ENCODE results near the gene ADGRG4. TPM values are rescaled to one million over a fixed set of nuclear protein-coding genes. Genes with fewer than 3 reads are reported as not detected.

ADGRG4 gene
- total RNA-seq, 2 experiments from 2014 or later: not detected

DNA sequence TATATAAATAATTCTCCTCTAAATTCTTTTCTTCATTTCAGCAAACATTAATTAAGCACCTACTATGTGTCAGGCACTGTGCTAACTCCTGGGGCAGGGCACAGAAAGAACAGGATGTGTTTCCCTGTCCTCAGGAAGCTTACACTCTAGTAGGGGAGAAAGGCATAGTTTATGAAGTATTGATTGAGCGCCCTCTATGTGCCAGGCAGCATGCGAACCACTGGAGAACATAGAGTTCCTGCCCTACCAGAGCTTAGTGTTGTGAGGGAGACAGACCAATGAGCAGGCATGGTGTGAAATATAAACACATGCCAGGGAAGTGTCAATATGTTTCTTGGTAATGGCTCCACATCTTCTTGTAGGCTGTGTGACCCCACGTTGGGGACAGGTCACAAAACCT lies 3.7 kb downstream of the ADGRG4 start:
- H3K27ac Mint-ChIP-seq: no peak overlapping the region
- H3K27me3 Mint-ChIP-seq (ENCODE audit: low read depth): no peaks in the 10 kb centered on the region
- intact Hi-C loops (cut with micrococcal nuclease): no loop called here
- H3K9me3 Mint-ChIP-seq: no peaks in the 10 kb centered on the region
- no peaks in the 10 kb centered on the region for H3K36me3 Mint-ChIP-seq (ENCODE audit: low read depth)
- DNase-seq: no peak
- no peak overlapping the region for H3K4me3 Mint-ChIP-seq
- CTCF ChIA-PET: interaction anchor here (1.5 kb wide), 1 partner anchor 35 kb away, joined by 3 read pairs; no protein-coding TSS in a partner anchor
- H3K4me1 Mint-ChIP-seq (ENCODE audit: low read depth): no peaks in the 10 kb centered on the region

DNA sequence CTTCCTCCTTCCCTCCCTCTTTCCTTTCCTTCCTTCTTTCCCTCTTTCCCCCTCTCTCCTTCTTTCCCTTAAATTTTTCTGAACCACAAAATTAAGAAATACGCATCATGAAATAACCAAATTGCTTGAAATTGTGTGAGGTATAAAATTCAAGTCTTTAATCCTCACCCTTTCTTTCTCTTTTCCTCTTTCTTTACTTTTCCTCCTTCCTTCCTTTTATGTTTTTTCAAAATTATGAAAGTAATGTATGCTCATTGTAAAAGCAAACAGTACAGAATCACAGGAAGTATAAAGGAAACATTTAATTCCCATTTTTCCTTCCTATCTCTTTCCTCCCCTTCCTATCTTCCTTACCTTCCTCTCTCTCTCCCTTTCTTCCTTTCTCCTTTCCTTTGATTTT lies 5.4 kb downstream of the ADGRG4 start:
- CTCF ChIA-PET: no interaction called here

DNA sequence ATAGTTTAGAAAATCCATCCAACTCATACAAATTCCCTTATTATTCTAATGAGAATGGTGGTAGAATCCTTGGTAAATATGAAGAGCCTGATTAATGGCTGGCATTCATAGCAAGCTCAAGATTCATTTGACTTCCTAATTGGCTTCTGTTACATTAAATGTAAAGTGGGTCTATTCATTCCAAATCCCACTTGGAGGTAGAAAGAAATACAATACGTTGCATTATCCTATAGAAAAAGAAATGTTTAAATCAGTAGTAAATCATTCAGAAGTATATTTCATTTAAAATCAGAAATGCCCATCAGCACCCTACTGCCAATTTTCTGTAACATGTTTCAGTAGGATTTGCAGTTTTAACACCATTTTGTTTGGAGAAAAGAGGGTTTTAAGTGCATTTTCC lies 6.7 kb downstream of the ADGRG4 start:
- H3K36me3 Mint-ChIP-seq (ENCODE audit: low read depth): no peaks in the 10 kb centered on the region
- no peak for DNase-seq
- CTCF ChIA-PET: interaction anchor here (0.6 kb wide), 1 partner anchor 15 kb away, joined by 3 read pairs; no protein-coding TSS in a partner anchor
- no peaks in the 10 kb centered on the region for H3K27me3 Mint-ChIP-seq (ENCODE audit: low read depth)
- no peak overlapping the region for H3K27ac Mint-ChIP-seq
- H3K4me1 Mint-ChIP-seq (ENCODE audit: low read depth): no peaks in the 10 kb centered on the region
- H3K4me3 Mint-ChIP-seq: no peak overlapping the region
- intact Hi-C loops (cut with micrococcal nuclease): no loop called here
- H3K9me3 Mint-ChIP-seq: no peaks in the 10 kb centered on the region

More for the DNA sequence above, 5.4 kb downstream of the ADGRG4 start:
- Mint-ChIP-seq H3K27ac (no peak overlapping the region), H3K9me3 (no peaks in the 10 kb centered on the region), H3K27me3 (ENCODE audit: low read depth) (no peaks in the 10 kb centered on the region), H3K4me1 (ENCODE audit: low read depth) (no peaks in the 10 kb centered on the region), H3K4me3 (no peak overlapping the region), H3K36me3 (ENCODE audit: low read depth) (no peaks in the 10 kb centered on the region)
- DNase-seq: no peak
- intact Hi-C loops (cut with micrococcal nuclease): no loop called here

DNA sequence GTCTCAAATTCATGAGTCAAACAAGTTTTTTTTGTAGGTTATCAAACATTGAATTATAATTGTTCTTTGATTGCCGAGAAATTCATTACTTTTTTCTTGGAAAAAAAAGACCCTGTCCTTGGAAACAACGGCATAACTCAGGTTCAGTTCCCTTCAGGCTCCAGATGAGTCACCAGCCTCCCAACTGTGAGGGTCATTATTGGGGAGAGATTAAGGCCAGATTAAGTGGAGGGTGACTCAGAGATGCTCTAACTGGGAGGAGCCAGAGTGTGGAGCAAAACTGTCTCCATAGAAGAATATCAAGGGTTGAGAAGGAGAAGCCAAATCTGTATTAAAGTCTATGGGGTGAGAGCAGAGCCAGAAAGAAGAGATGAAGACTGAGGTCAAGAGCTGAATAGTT lies 9.6 kb downstream of the ADGRG4 start:
- H3K4me3 Mint-ChIP-seq: no peak overlapping the region
- H3K27me3 Mint-ChIP-seq (ENCODE audit: low read depth): no peaks in the 10 kb centered on the region
- H3K4me1 Mint-ChIP-seq (ENCODE audit: low read depth): no peaks in the 10 kb centered on the region
- H3K36me3 Mint-ChIP-seq (ENCODE audit: low read depth): no peaks in the 10 kb centered on the region
- DNase-seq: no peak
- H3K9me3 Mint-ChIP-seq: no peaks in the 10 kb centered on the region
- no peak overlapping the region for H3K27ac Mint-ChIP-seq
- intact Hi-C loops (cut with micrococcal nuclease): no loop called here
- CTCF ChIA-PET: no interaction called here

DNA sequence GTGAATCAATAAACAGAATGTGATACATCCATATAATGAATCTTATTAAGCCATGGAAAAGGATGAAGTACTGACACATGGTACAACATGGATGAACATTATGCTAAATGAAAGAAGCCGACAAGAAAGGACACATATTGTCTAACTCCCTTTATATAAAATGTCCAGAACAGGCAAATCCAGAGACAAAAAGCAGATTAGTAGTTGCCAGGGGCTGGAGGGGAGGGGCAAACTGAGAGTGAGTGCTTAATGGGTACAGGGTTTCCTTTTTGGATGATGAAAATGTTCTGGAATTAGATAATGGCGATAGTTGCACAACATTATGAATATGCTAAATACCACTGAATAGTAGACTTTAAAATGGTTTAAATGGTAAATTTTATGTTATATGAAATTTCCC lies 17.4 kb downstream of the ADGRG4 start:
- no peak for DNase-seq
- CTCF ChIA-PET: no interaction called here
- intact Hi-C loops (cut with micrococcal nuclease): no loop called here
- no peaks in the 10 kb centered on the region for H3K9me3 Mint-ChIP-seq
- no peaks in the 10 kb centered on the region for H3K4me1 Mint-ChIP-seq (ENCODE audit: low read depth)
- H3K27ac Mint-ChIP-seq: no peak overlapping the region
- H3K27me3 Mint-ChIP-seq (ENCODE audit: low read depth): no peaks in the 10 kb centered on the region
- no peak overlapping the region for H3K4me3 Mint-ChIP-seq
- no peaks in the 10 kb centered on the region for H3K36me3 Mint-ChIP-seq (ENCODE audit: low read depth)

DNA sequence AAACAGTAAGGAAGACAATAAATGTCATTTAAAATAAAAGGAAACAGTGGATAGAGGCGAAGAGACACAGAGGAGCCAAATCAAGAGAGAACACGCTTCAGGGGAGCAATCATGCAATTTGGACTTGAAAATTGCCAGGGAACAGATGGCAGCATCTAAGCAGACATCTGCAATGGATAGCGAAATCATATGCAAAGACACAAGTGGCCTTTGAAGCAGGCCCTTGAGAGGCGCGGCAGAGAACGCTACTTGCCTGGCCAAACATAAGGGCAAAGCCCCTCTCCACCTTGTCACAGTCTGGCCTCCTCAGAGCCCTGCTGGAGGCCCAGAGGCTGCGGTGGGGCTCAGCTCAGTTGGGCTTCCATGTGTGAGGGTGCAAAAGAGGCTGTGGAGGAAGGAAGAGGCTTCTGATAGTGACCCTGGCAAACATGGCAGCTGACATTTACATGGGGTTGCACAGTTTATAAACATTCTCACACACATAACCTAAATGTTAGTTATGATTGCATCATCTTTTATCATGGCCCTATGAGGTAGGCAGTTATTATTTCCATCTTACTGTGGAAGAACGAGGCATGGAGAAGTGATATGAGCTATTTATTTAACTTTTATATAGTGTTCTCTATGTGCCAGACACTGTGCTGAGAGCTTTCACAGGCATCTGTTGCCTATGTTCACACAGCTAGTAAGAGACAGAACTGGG lies 18.3 kb downstream of the ADGRG4 start:
- no peaks in the 10 kb centered on the region for H3K9me3 Mint-ChIP-seq
- CTCF ChIA-PET: no interaction called here
- H3K27ac Mint-ChIP-seq: no peak overlapping the region
- H3K4me1 Mint-ChIP-seq (ENCODE audit: low read depth): no peaks in the 10 kb centered on the region
- DNase-seq: no peak
- H3K36me3 Mint-ChIP-seq (ENCODE audit: low read depth): no peaks in the 10 kb centered on the region
- no peak overlapping the region for H3K4me3 Mint-ChIP-seq
- no peaks in the 10 kb centered on the region for H3K27me3 Mint-ChIP-seq (ENCODE audit: low read depth)
- intact Hi-C loops (cut with micrococcal nuclease): no loop called here

DNA sequence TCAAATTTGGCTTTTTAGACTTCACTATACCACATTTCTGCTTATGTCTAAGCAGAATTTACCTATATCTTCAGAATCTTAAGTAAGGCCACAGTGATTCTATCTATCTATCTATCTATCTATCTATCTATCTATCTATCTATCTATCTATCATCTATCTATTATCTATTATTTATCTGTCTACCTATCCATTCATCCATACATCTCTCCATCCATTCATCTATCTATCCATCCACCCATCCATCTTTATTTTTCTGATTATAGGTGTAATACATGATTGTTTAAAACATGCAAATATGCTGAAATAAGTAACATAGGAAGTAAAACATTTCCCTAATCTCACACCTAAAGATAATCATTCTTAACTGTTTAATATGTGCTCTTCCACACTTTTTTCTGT lies 18.8 kb downstream of the ADGRG4 start:
- Mint-ChIP-seq H3K27me3 (ENCODE audit: low read depth) (no peaks in the 10 kb centered on the region), H3K9me3 (no peaks in the 10 kb centered on the region), H3K4me1 (ENCODE audit: low read depth) (no peaks in the 10 kb centered on the region), H3K27ac (no peak overlapping the region), H3K4me3 (no peak overlapping the region), H3K36me3 (ENCODE audit: low read depth) (no peaks in the 10 kb centered on the region)
- intact Hi-C loops (cut with micrococcal nuclease): no loop called here
- DNase-seq: no peak
- CTCF ChIA-PET: no interaction called here

DNA sequence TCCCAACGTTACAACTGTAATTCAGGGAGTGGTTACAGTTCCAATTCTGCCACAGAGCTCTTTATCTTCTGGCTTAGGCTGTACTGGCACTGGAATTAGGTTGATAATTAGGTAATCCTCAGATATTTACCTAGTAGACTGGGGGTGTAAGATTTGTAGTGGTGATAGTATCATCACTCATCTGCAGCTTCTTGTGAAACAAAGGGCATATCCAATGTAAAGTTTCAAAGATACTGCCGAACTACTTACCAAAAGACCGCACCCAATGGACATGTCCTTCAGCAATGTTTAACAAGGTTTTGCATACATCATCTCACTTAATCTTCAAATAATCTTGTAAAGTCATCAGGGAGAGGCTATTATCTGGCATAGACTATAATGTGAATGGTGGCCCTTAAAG lies 20.8 kb downstream of the ADGRG4 start:
- CTCF ChIA-PET: no interaction called here
- Mint-ChIP-seq H3K4me1 (ENCODE audit: low read depth) (no peaks in the 10 kb centered on the region), H3K27ac (no peak overlapping the region), H3K4me3 (no peak overlapping the region), H3K9me3 (no peaks in the 10 kb centered on the region), H3K27me3 (ENCODE audit: low read depth) (no peaks in the 10 kb centered on the region), H3K36me3 (ENCODE audit: low read depth) (no peaks in the 10 kb centered on the region)
- intact Hi-C loops (cut with micrococcal nuclease): no loop called here
- DNase-seq: no peak

DNA sequence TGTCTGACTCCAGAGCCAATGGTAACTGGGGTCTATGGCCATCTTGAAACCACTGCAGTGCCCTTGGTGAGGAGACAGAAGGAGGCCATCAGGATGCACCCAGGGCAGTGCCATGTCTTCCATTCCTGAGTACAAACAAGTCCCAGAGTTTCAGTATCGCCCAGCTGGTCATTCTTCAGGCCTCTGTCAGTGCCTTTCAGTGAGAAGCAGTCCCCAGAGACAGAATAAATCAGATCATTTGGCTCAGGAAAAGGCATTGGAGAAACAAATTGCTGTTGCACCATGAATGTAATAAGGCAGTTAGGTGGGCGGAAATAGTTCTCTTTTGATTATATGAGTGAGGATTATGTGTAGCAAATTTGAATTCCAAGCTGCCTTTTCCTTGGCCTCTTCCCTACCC lies 21.3 kb downstream of the ADGRG4 start:
- intact Hi-C loops (cut with micrococcal nuclease): no loop called here
- CTCF ChIA-PET: interaction anchor here (0.6 kb wide), 1 partner anchor 14 kb away, joined by 3 read pairs; no protein-coding TSS in a partner anchor
- DNase-seq: no peak
- Mint-ChIP-seq H3K27ac (no peak overlapping the region), H3K9me3 (no peaks in the 10 kb centered on the region), H3K36me3 (ENCODE audit: low read depth) (no peaks in the 10 kb centered on the region), H3K4me1 (ENCODE audit: low read depth) (no peaks in the 10 kb centered on the region), H3K27me3 (ENCODE audit: low read depth) (no peaks in the 10 kb centered on the region), H3K4me3 (no peak overlapping the region)

DNA sequence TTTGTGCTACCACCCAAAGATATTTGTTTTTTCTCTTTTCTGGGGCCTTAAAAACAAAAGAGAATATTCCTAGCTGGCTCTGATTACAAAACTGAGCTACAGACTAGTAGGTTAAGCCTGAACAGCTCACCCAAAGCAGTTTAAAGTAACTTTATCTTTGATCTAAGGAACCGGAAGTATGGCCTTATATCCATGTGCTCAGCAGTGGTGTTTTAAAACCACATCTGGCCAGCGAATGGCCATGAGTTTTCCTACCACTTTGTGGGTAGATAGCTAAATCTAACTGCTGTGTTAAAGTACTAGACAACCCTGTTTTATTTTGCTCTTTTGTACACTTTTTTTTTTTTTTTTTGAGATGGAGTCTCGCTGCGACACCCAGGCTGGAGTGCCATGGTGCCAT lies 24.6 kb downstream of the ADGRG4 start:
- intact Hi-C loops (cut with micrococcal nuclease): no loop called here
- Mint-ChIP-seq H3K9me3 (no peaks in the 10 kb centered on the region), H3K4me1 (ENCODE audit: low read depth) (no peaks in the 10 kb centered on the region), H3K27me3 (ENCODE audit: low read depth) (no peaks in the 10 kb centered on the region), H3K27ac (no peak overlapping the region), H3K36me3 (ENCODE audit: low read depth) (no peaks in the 10 kb centered on the region), H3K4me3 (no peak overlapping the region)
- no peak for DNase-seq
- CTCF ChIA-PET: no interaction called here

DNA sequence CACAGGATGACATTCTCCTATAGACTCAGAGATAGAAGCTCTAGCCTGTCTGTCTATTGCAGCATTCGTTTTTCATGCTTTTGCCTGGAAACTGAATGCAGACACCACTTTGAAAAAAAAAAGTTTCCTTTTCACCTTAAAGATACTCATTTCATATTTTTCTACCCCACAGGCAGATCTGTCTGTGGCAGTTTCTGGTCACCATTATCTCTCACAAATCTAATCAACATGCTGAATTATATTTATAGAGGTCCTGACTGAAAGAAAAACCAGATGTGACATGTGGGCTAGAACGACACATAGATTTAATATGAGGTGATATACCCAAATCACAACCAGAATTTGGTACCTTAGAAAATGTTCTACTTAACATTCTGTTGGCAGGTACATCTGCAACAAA lies 28.2 kb downstream of the ADGRG4 start:
- Mint-ChIP-seq H3K9me3 (no peaks in the 10 kb centered on the region), H3K27me3 (ENCODE audit: low read depth) (no peaks in the 10 kb centered on the region), H3K4me1 (ENCODE audit: low read depth) (no peaks in the 10 kb centered on the region), H3K4me3 (no peak overlapping the region), H3K27ac (no peak overlapping the region), H3K36me3 (ENCODE audit: low read depth) (no peaks in the 10 kb centered on the region)
- DNase-seq: no peak
- CTCF ChIA-PET: no interaction called here
- intact Hi-C loops (cut with micrococcal nuclease): no loop called here

DNA sequence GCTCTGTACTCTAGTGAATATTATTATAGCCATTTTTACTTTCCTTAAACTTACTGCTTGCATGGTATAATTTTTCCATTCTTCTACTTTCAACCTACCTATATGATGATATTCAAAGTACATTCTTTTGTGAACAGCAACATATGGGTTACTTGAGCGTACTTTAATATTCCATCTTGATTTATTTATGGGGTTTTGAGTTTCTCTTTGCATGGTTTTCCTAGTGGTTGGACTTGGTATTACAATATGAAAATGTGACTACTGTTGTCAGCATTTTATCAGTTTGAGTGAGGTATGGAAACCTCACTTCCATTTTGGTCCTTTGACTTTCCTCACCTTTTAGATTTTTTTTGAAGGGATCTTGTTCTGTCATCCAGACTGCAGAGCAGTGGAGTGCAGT lies 35.9 kb downstream of the ADGRG4 start:
- Mint-ChIP-seq H3K27me3 (ENCODE audit: low read depth) (peaks cover 3% of the 10 kb centered on the region), H3K36me3 (ENCODE audit: low read depth) (no peaks in the 10 kb centered on the region), H3K9me3 (no peaks in the 10 kb centered on the region), H3K4me1 (ENCODE audit: low read depth) (no peaks in the 10 kb centered on the region), H3K27ac (no peak overlapping the region), H3K4me3 (no peak overlapping the region)
- CTCF ChIA-PET: no interaction called here
- intact Hi-C loops (cut with micrococcal nuclease): no loop called here
- no peak for DNase-seq

DNA sequence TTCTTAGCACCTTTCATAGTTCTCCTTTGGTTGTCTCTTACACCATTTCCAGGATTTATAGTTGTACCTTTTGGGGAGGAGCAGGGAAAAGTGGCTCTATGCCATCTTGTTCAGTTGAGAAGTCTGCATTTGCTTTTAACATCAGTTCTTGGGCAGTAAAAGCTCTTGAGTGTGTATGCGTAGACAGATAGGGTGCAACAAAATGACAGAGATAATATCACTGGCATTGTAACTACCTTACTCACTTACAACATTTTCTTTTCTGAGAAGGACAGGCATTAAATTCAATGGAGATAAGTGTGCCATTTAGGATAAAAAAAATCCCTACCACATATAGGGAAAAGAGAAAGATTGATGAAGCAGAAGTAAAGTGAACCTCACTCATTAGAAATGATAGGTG lies 38.9 kb downstream of the ADGRG4 start:
- Mint-ChIP-seq H3K4me3 (no peak overlapping the region), H3K27ac (no peak overlapping the region), H3K9me3 (no peaks in the 10 kb centered on the region), H3K4me1 (ENCODE audit: low read depth) (no peaks in the 10 kb centered on the region), H3K36me3 (ENCODE audit: low read depth) (no peaks in the 10 kb centered on the region), H3K27me3 (ENCODE audit: low read depth) (peaks cover 4% of the 10 kb centered on the region)
- CTCF ChIA-PET: no interaction called here
- DNase-seq: no peak
- intact Hi-C loops (cut with micrococcal nuclease): no loop called here

All from activated naive CD4-positive, alpha-beta T cell treated with anti-CD3 and anti-CD28 coated beads for 36 hours (primary cell).